NCI-H526 treated with DMSO at 0.1 percent for 48 hours (cell line): ENCODE measurements around the gene SLC16A10.

Experiments used
- DNase-seq: peaks from one replicate; lab custom pipeline; 2025; lab: John Stamatoyannopoulos, UW

The SLC16A10 gene

DNA sequence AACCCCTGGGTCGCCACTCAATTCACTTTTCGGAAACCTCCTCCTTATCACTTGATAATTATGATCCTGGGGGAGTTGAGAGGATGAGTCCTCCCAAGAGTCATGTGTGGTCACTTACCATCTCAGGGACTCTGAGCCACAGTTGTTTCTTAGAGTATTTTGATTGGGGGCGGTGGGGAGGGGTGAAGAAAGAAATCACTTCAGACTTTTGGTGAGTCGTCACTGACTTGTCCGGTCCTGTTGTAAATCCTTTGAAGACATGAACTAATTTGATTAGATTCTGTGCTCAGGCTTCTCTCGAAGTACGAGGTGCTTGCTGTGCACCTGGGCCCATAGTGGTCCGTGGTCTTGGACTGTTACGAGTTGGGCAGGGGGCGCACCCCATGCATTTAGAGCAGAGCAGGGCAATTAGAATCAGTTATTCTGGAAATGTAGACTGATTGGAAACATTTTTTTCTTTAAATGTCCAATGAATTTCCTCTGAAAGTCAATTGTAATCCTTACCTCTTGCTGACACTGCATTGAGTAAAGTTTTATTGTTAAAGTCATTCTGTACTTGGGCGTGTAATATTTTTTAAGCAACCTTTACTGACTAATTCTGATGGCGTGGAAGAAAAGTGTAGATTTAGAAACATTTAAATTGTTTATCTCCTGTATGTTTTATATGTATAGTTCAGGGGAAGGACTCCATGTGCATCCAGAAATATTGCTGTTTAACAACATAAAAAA, 173.4 kb downstream of the SLC16A10 start:
- DNase-seq: no peak

DNA sequence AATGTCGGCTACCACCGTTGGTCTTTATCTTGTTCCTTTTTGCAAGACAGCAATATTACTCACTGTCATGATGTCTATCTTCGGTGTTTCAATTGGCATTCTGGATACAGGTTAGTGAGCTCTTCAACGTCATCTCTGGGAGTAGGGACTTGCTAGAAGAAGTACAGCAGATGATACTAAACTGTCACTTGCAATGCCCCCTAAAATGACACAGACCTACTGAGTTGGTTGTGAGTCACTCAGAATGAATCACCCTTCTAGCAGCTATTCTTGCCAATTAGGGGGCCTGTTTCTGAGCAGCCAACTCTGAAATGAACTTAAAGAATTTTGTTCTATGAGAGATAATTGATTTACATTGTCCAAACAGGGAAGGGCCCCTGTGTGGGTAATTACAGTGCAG, 176.5 kb downstream of the SLC16A10 start:
- no peak for DNase-seq

DNA sequence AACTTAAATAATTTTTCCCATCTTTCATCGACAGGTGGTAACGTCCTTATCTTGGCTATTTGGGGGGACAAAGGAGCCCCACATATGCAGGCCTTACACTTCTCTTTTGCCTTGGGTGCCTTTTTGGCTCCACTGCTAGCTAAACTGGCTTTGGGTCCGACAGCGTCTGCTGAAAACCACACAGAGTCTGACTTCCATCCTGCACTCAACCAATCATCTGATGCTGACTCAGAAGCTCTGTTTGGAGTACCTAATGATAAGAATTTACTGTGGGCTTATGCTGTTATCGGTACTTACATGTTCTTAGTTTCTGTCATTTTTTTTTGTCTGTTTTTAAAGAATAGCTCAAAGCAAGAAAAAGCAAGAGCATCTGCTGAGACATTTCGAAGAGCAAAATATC, 178.5 kb downstream of the SLC16A10 start:
- no peak for DNase-seq

DNA sequence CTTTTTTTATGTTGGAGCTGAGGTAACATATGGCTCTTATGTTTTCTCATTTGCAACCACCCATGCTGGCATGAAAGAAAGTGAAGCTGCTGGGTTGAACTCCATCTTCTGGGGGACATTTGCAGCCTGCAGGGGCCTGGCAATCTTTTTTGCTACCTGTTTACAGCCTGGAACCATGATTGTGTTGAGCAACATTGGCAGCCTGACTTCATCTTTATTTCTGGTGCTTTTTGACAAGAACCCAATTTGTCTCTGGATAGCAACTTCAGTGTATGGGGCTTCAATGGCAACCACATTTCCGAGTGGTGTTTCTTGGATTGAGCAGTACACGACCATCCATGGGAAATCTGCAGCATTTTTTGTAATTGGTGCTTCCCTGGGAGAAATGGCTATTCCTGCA, 179.0 kb downstream of the SLC16A10 start:
- no peak for DNase-seq

DNA sequence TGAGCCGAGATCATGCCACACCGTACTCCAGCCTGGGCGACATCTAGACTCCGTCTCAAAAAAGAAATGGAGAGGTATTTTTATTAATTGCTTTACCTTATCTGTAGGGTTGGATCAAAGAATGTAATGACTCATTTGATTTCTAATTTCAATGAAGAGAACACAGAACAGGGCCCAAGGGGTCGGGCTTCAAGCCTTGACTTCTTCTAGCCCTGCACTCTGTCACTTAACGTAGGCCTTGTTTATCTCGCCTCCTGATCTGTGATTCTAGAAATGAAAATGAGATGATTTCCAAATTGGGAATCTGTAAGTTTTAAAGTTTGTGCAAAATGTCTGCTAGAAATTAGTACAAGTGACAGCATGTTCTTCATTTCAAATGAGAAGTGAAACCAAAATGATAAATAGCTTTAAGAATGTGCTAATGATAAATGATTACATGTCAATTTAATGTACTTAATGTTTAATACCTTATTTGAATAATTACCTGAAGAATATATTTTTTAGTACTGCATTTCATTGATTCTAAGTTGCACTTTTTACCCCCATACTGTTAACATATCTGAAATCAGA, 180.5 kb downstream of the SLC16A10 start:
- no peak for DNase-seq

DNA sequence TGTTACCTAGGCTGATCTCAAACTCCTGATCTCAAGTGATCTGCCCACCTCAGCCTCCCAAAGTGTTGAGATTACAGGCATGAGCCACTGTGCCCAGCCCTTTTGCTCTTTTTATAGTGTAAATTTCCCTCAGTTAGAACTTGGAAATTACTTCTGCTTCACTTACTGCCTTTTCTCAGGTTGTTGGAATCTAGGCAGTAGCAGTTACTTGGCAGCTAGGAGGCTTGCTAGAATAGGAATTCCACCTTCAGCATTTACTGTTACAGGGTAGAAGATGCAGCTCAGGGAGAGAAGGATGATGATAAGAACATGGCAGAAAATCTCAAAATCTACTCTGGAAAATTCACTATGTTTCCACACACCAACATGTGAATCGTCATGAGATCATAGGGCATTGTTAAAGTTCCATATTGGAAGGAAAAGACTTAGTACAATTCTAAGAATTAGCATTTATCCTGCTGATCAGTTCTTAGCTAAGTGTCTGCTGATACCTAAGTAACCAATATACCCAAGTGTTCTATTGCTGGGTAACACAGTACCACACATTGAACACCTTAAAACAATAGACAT, 182.2 kb downstream of the SLC16A10 start:
- DNase-seq: no peak

DNA sequence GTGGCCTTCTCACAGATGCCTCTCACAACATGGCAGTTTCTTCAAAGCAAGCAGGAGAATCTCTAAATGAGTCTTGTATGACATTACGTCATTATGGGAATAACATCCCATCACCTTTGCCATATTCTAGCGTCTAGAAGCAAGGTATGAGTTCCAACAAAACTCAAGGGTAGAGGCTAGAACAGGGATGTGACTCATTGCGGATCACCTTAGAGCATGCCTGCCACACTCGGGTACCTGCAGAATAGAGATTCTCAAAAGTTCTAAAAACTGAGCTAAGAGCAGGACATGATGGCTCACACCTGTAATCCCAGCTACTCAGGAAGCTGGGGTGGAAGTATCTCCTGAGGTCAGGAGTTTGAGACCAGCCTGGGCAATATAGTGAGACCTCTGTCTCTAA, 182.8 kb downstream of the SLC16A10 start:
- no peak for DNase-seq

DNA sequence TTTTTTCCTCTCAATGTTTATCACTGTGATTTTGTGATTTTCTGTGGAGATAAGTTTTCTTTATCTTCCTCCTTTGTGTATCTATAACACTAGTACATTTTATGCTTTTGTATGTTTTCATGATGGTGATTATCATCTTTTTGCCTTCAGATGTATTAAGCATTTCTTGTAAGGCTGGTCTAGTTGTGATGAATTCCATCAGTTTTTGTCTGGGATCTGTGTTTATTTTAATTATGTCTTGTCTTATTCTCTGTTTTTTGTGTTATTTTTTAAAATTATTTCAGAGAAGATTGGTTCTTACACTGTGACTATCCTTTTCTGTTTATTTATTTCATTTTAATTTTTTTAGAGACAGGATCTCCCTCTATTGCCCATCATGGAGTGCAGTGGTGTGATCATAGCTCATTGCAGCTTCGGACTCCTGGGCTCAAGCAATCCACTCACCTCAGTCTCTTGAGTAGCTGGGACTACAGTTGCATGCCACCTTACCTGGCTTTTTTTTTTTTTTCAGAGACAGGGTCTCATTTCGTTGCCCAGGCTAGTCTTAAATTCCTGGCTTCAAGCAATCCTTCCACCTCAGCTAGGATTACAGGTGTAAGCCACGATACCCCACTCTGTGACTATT, 187.4 kb downstream of the SLC16A10 start:
- DNase-seq: no peak

DNA sequence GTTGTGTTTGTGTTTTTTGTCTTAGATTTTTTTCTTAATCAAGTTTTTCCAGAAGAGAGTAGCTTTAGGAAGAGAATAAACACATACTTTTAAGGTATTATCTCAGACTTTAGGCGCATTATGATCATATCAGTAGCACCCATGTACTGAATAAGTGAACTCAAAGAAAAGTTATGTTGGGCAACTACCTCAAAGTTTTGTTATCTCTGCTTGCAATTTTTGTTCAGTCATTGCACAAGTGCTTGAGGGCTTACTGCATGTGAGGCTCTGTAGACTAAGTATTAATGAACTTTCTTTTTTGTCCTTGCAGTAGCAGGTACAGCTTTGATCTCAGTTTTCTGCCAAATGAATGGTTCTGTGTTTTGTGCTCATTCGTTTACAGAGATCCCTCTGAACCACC, 189.0 kb downstream of the SLC16A10 start:
- DNase-seq: no peak

DNA sequence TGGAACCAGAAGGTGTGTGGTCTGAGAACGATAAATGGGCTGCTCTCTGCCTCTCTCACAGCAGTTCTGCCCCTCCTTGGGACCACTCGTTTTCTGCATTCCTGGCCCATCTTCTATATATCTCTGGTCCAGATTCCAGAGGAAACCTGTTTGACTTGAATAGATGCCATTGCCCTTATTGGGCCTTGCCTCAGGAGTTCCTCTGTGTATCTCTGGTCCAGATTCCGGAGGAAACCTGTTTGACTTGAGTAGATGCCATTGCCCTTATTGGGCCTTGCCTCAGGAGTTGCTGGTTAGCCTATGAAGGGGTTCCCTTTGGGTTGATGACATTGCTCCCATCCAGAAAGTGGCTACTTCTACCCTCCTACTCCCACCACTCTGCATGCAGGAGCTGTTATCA, 189.4 kb downstream of the SLC16A10 start:
- DNase-seq: no peak

DNA sequence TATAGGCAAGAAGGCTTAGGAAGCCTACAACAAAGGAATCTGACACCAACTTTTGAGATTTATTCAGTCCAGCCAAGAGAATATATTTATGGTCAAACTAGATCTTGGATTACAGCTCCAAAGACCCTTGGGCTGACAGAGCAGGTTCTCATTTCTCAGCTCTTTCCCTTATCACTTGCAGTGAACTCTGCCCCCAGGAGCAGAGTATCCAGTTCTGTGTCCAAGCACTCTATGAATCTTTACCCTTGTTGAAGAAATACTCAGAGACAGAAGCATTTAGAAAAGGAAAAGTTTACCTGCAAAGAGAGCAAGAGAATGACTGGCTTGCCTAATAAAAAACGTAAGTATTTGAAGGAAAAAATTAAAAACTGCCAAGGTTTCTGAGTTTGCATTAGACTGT, 190.5 kb downstream of the SLC16A10 start:
- no peak for DNase-seq

DNA sequence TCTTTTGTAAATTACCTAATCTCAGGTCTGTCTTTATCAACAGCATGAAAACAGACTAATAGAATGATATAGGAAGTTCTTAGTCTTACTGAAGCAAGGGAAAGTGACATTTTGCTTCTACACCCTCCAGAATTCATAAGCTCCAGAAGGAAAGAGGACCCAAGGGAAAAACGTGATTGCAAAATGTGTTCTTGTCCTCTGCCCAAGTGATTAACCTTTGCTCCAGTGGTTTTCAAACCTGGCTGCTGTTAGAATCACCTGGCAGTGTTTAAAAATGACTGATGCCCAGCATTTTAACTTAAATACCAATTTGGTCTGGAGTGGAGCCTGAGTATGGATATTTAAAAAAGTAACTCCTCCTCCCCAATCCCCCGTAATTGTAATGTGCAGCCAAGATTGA, 191.4 kb downstream of the SLC16A10 start:
- no peak for DNase-seq

DNA sequence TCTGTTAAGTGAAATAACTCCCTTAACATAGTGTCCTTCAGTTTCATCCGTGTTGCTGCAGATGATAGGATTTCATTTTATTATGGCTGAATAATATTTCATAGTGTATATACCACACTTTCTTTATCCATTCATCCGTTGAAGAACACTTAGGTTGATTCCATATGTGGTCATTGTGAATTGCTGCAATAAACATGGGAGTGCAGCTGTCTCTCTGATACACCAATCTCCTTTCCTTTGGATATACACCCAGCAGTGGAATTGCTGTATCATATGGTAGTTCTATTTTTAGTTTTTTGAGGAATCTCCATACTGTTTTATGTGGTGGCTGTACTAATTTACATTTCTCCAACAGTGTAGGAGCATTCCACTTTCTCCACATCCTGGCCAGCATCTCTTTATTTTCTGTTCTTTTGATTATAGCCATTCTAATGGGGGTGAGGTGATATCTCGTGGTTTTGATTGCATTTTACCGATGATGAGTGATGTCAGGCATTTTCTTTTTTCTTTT, 193.2 kb downstream of the SLC16A10 start:
- DNase-seq: no peak
